Ramos (cell line): ENCODE results near the gene OGFR.

Experiments used
- in situ Hi-C: fragments of 300-500 bp; cut with MboI; formaldehyde crosslinking; loops from one replicate; pipeline ENCODE4 v1.14.3; 2022; ENCODE audit warnings: low sequenced_read_pairs; ENCODE audit not compliant: unreplicated experiment

OGFR gene

GRCh38 chr20:62780696-62781095, 23.9 kb upstream of the OGFR start:
- in situ Hi-C loops = no loop called here

GRCh38 chr20:62782149-62782892, 22.3 kb upstream of the OGFR start:
- in situ Hi-C loops = no loop called here

- in situ Hi-C loops = no loop called here
Observed at GRCh38 chr20:62782893-62783278, 21.7 kb upstream of the OGFR start.

GRCh38 chr20:62784497-62784896, 20.1 kb upstream of the OGFR start:
- in situ Hi-C loops = no loop called here

GRCh38 chr20:62785393-62785792, 19.2 kb upstream of the OGFR start:
- in situ Hi-C loops = no loop called here

GRCh38 chr20:62786157-62786556, 18.5 kb upstream of the OGFR start:
- in situ Hi-C loops = no loop called here

GRCh38 chr20:62787321-62787720, 17.3 kb upstream of the OGFR start:
- in situ Hi-C loops = no loop called here

- in situ Hi-C loops = no loop called here
Observed at GRCh38 chr20:62787866-62788265, 16.8 kb upstream of the OGFR start.

GRCh38 chr20:62788607-62789006, 16.0 kb upstream of the OGFR start:
- in situ Hi-C loops = no loop called here

- in situ Hi-C loops = loop anchor here (5.0 to 10.0 kb wide), 3 partner anchors 165 to 385 kb away; partner anchors contain the start of gene CABLES2
Observed at GRCh38 chr20:62790075-62790474, 14.6 kb upstream of the OGFR start.

- in situ Hi-C loops = loop anchor here (5.0 to 10.0 kb wide), 3 partner anchors 167 to 387 kb away; partner anchors contain the start of gene CABLES2
Observed at GRCh38 chr20:62791301-62792181, 13.1 kb upstream of the OGFR start.

- in situ Hi-C loops = loop anchor here (5.0 to 10.0 kb wide), 3 partner anchors 168 to 388 kb away; partner anchors contain the start of gene CABLES2
Observed at GRCh38 chr20:62792182-62792939, 12.3 kb upstream of the OGFR start.

GRCh38 chr20:62792940-62793756, 11.5 kb upstream of the OGFR start:
- in situ Hi-C loops = loop anchor here (5.0 to 10.0 kb wide), 3 partner anchors 168 to 388 kb away; partner anchors contain the start of gene CABLES2

GRCh38 chr20:62793757-62794006, 11.0 kb upstream of the OGFR start:
- in situ Hi-C loops = loop anchor here (5.0 to 10.0 kb wide), 3 partner anchors 169 to 389 kb away; partner anchors contain the start of gene CABLES2

GRCh38 chr20:62794007-62794724, 10.5 kb upstream of the OGFR start:
- in situ Hi-C loops = loop anchor here (5.0 to 10.0 kb wide), 3 partner anchors 169 to 389 kb away; partner anchors contain the start of gene CABLES2

GRCh38 chr20:62795023-62795761, 9.4 kb upstream of the OGFR start:
- in situ Hi-C loops = loop anchor here (10.0 kb wide), 2 partner anchors 170 to 390 kb away; partner anchors contain the start of gene CABLES2

GRCh38 chr20:62796699-62797491, 7.7 kb upstream of the OGFR start:
- in situ Hi-C loops = loop anchor here (10.0 kb wide), 2 partner anchors 172 to 392 kb away; partner anchors contain the start of gene CABLES2
